Left ventricle myocardium inferior (tissue), 1 donor: ENCODE data around the gene NOL4L. TPM values are rescaled to one million over a fixed set of nuclear protein-coding genes. Genes with fewer than 3 reads are reported as not detected.

ENCODE experiments used
- DNase-seq: peaks from one replicate; pipeline ENCODE4 v3.0.0-alpha.2; 2020
- H3K27ac ChIP-seq: fragments of 200-600 bp; replicated peaks from 2 replicates; pipeline ENCODE4 v1.8.0; 2021
- H3K27me3 ChIP-seq: fragments of 200-600 bp; 2 replicates; pipeline ENCODE4 v1.8.0; 2021; ENCODE audit warnings: low read depth
- H3K36me3 ChIP-seq: fragments of 200-600 bp; 2 replicates; pipeline ENCODE4 v1.8.0; 2021
- H3K4me1 ChIP-seq: fragments of 200-600 bp; 2 replicates; pipeline ENCODE4 v1.8.0; 2021
- H3K4me3 ChIP-seq: fragments of 200-600 bp; 2 replicates; pipeline ENCODE4 v1.8.0; 2021; ENCODE audit warnings: mild to moderate bottlenecking, moderate library complexity
- H3K9me3 ChIP-seq: fragments of 200-600 bp; replicated peaks from 2 replicates; pipeline ENCODE4 v1.8.0; 2021
- CTCF ChIP-seq: fragments of 200-600 bp; IDR thresholded peaks from 2 replicates; pipeline ENCODE4 v1.8.0; 2021; ENCODE audit warnings: antibody characterized with exemption, mild to moderate bottlenecking, borderline replicate concordance
- intact Hi-C: fragments of 100-400 bp; cut with micrococcal nuclease; formaldehyde crosslinking; loops from one replicate; pipeline ENCODE4 v1.11.0; 2022
- total RNA-seq: library from RNA; stranded (reverse); fragmentation: NEBNext Ultra II Directional; extraction: Animal tissue kit (Norgen Biotek cat#: 25700); gene quantifications from one replicate; pipeline ENCODE4 v1.2.1, GENCODE V29; 2021
- donor health status: DM: no; HTN: yes; CAD: no; lungs with severe emphysema.

NOL4L gene
- total RNA-seq, 1 donor from 2014 or later = 5.6 TPM

GRCh38 chr20:32546918-32547752 lies 38.0 kb downstream of the NOL4L start:
- Histone ChIP-seq H3K36me3 (no peaks in the 10 kb centered on the region), H3K27me3 (no peaks in the 10 kb centered on the region), H3K4me1 (no peaks in the 10 kb centered on the region), H3K4me3 (no peak overlapping the region), H3K9me3 (peaks cover 13% of the 10 kb centered on the region), H3K27ac (no peak overlapping the region)
- no peak for TF ChIP-seq CTCF
- no peak for DNase-seq
- intact Hi-C loops = no loop called here

GRCh38 chr20:32544893-32545840 lies 40.0 kb downstream of the NOL4L start:
- Histone ChIP-seq H3K27me3 (peaks cover 1% of the 10 kb centered on the region), H3K27ac (no peak overlapping the region), H3K4me3 (no peak overlapping the region), H3K36me3 (no peaks in the 10 kb centered on the region), H3K9me3 (peaks cover 12% of the 10 kb centered on the region), H3K4me1 (no peaks in the 10 kb centered on the region)
- no peak for DNase-seq
- TF ChIP-seq CTCF = no peak
- intact Hi-C loops = no loop called here

GRCh38 chr20:32544260-32544722 lies 40.8 kb downstream of the NOL4L start:
- TF ChIP-seq CTCF = no peak
- Histone ChIP-seq H3K9me3 (peaks cover 5% of the 10 kb centered on the region), H3K36me3 (no peaks in the 10 kb centered on the region), H3K27ac (no peak overlapping the region), H3K27me3 (peaks cover 7% of the 10 kb centered on the region), H3K4me3 (no peak overlapping the region), H3K4me1 (no peaks in the 10 kb centered on the region)
- DNase-seq = no peak
- intact Hi-C loops = no loop called here

- Histone ChIP-seq H3K4me1 (peaks cover 5% of the 10 kb centered on the region), H3K36me3 (no peaks in the 10 kb centered on the region), H3K27me3 (peaks cover 7% of the 10 kb centered on the region), H3K27ac (no peak overlapping the region), H3K9me3 (peaks cover 2% of the 10 kb centered on the region), H3K4me3 (no peak overlapping the region)
- intact Hi-C loops = no loop called here
- no peak for DNase-seq
- TF ChIP-seq CTCF = no peak
These were observed 41.4 kb downstream of the NOL4L start for GRCh38 chr20:32543570-32544259.

- peaks cover 18% of the 10 kb centered on the region for H3K4me1 ChIP-seq
- no peak for TF ChIP-seq CTCF
- no peaks in the 10 kb centered on the region for H3K36me3 ChIP-seq
- no peaks in the 10 kb centered on the region for H3K9me3 ChIP-seq
- DNase-seq = no peak
- peaks cover 20% of the 10 kb centered on the region for H3K27me3 ChIP-seq
- intact Hi-C loops = no loop called here
- H3K27ac ChIP-seq = no peak overlapping the region
- no peak overlapping the region for H3K4me3 ChIP-seq
These were observed 42.9 kb downstream of the NOL4L start for GRCh38 chr20:32542259-32542615.
